ENCODE results near the gene DHDH. TPM values are rescaled to one million over a fixed set of nuclear protein-coding genes. Genes with fewer than 3 reads are reported as not detected.

The DHDH gene
- total and polyA plus RNA-seq, 2 of the 13 experiments (the other 11 are each of a cell fraction or from before 2014, with no cell fraction given), result 0.13 to 0.91 TPM

- TF ChIP-seq ISL2 (CRISPR knock-in tag; IDR thresholded peaks at IDR 0.05) (peak; percentile 76; the same call in 1 of the 2 replicates), SIN3A (IDR thresholded peaks at IDR 0.05; ENCODE audit: borderline replicate concordance, low read depth, low read length) (peak; percentile 94), NFYB (CRISPR knock-in tag; IDR thresholded peaks at IDR 0.05) (peak; percentile 87), ZNF850 (CRISPR knock-in tag; conservative IDR thresholded peaks at IDR 0.05) (no peak), ELF1 (CRISPR knock-in tag; IDR thresholded peaks at IDR 0.05) (peak; percentile 50; the same call in 1 of the 2 replicates), IKZF4 (CRISPR knock-in tag; IDR thresholded peaks at IDR 0.05; ENCODE audit: borderline replicate concordance, low read depth, not compliant biosample characterization) (peak; percentile 87), POLR2A (IDR thresholded peaks at IDR 0.05; ENCODE audit: insufficient read depth in 1 of 2, low read depth in 2 of 2, low read length in 2 of 2) (peak; percentile 99 to 100), DDIT3 (CRISPR knock-in tag; IDR thresholded peaks at IDR 0.05) (no peak), ZZZ3 (CRISPR knock-in tag; IDR thresholded peaks at IDR 0.05; ENCODE audit: borderline replicate concordance) (0 out of 2 replicates have a peak, but pooled peaks have one; percentile 18), DRAP1 (CRISPR knock-in tag; IDR thresholded peaks at IDR 0.05) (peak; percentile 99), GATA4 (IDR thresholded peaks at IDR 0.05; ENCODE audit: borderline replicate concordance, low read depth) (peak; percentile 99), MEF2D (CRISPR knock-in tag; IDR thresholded peaks at IDR 0.05) (no peak; the same call in 1 of the 2 replicates), ZFP82 (CRISPR knock-in tag; IDR thresholded peaks at IDR 0.05; ENCODE audit: borderline replicate concordance) (0 out of 2 replicates have a peak, but pooled peaks have one; percentile 42), RBM39 (IDR thresholded peaks at IDR 0.05; ENCODE audit: low read depth, low read length, poor library complexity, severe bottlenecking) (peak; percentile 99), ZHX1 (CRISPR knock-in tag; IDR thresholded peaks at IDR 0.05; ENCODE audit: low read depth) (0 out of 2 replicates have a peak, but pooled peaks have one; percentile 50), ZNF776 (CRISPR knock-in tag; IDR thresholded peaks at IDR 0.05) (no peak; the same call in 1 of the 2 replicates), ZNF333 (CRISPR knock-in tag; IDR thresholded peaks at IDR 0.05; ENCODE audit: borderline replicate concordance) (peak; percentile 43; the same call in 1 of the 2 replicates), GMEB2 (CRISPR knock-in tag; IDR thresholded peaks at IDR 0.05; ENCODE audit: low read depth) (no peak), ZNF597 (CRISPR knock-in tag; IDR thresholded peaks at IDR 0.05) (peak; percentile 83; the same call in 1 of the 2 replicates), MIER2 (CRISPR knock-in tag; IDR thresholded peaks at IDR 0.05) (peak; percentile 76), ZNF768 (CRISPR knock-in tag; IDR thresholded peaks at IDR 0.05) (peak; percentile 61), CEBPB (IDR thresholded peaks at IDR 0.05; ENCODE audit: borderline replicate concordance, low read depth, low read length) (peak; percentile 85), ZNF329 (CRISPR knock-in tag; IDR thresholded peaks at IDR 0.05; ENCODE audit: low read depth) (peak; percentile 13; the same call in 1 of the 2 replicates)
These were observed 31.7 kb downstream of the DHDH start, which contains the start of gene FTL (continued) for GRCh38 chr19:48965040-48965805.
